ENCODE measurements around the gene CEP97.

Gene CEP97

GRCh38 chr3:101778385-101779046 lies 54.1 kb downstream of the CEP97 start:
- no peak for DNase-seq (ENCODE audit: low spot score)

- peak; percentile 85 for DNase-seq (ENCODE audit: low spot score)
These were observed 54.8 kb downstream of the CEP97 start, which contains the start of gene NXPE3 for GRCh38 chr3:101779047-101779821. Gene NXPE3, plus strand, starts transcription at chr3:101779211. Its CDS starts 6,386 bp downstream, at chr3:101785597.

GRCh38 chr3:101779822-101780381 lies 55.5 kb downstream of the CEP97 start:
- no peak for DNase-seq (ENCODE audit: low spot score)

GRCh38 chr3:101780661-101781060 lies 56.2 kb downstream of the CEP97 start:
- no peak for DNase-seq (ENCODE audit: low spot score)

- DNase-seq (ENCODE audit: low spot score): no peak
These were observed 56.8 kb downstream of the CEP97 start for GRCh38 chr3:101781166-101781565.

GRCh38 chr3:101784855-101785613 lies 60.6 kb downstream of the CEP97 start:
- no peak for DNase-seq (ENCODE audit: low spot score)

GRCh38 chr3:101791778-101792177 lies 67.4 kb downstream of the CEP97 start:
- DNase-seq (ENCODE audit: low spot score): no peak

- DNase-seq (ENCODE audit: low spot score): no peak
These were observed 71.8 kb downstream of the CEP97 start for GRCh38 chr3:101796077-101796680.

GRCh38 chr3:101801174-101801573 lies 76.8 kb downstream of the CEP97 start:
- no peak for DNase-seq (ENCODE audit: low spot score)

- no peak for DNase-seq (ENCODE audit: low spot score)
These were observed 77.8 kb downstream of the CEP97 start for GRCh38 chr3:101802179-101802578.

- peak; percentile 67 for DNase-seq (ENCODE audit: low spot score)
These were observed 78.9 kb downstream of the CEP97 start for GRCh38 chr3:101803173-101803782.

- DNase-seq (ENCODE audit: low spot score): no peak
These were observed 79.5 kb downstream of the CEP97 start for GRCh38 chr3:101803939-101804338.

GRCh38 chr3:101806491-101806890 lies 82.1 kb downstream of the CEP97 start:
- no peak for DNase-seq (ENCODE audit: low spot score)

GRCh38 chr3:101807888-101808287 lies 83.5 kb downstream of the CEP97 start:
- no peak for DNase-seq (ENCODE audit: low spot score)

GRCh38 chr3:101809178-101810021 lies 85.0 kb downstream of the CEP97 start:
- DNase-seq (ENCODE audit: low spot score): peak; percentile 62

GRCh38 chr3:101810022-101810418 lies 85.6 kb downstream of the CEP97 start:
- DNase-seq (ENCODE audit: low spot score): no peak

GRCh38 chr3:101811875-101812274 lies 87.5 kb downstream of the CEP97 start:
- DNase-seq (ENCODE audit: low spot score): no peak

- DNase-seq (ENCODE audit: low spot score): no peak
These were observed 88.5 kb downstream of the CEP97 start for GRCh38 chr3:101812895-101813294.

- DNase-seq (ENCODE audit: low spot score): peak; percentile 20
These were observed 89.5 kb downstream of the CEP97 start for GRCh38 chr3:101813817-101814440.

GRCh38 chr3:101814835-101815234 lies 90.4 kb downstream of the CEP97 start:
- no peak for DNase-seq (ENCODE audit: low spot score)

Data from LoVo (cell line).